ENCODE data around the gene GTF2B. TPM values are rescaled to one million over a fixed set of nuclear protein-coding genes. Genes with fewer than 3 reads are reported as not detected.
A peak's percentile ranks its signal among the peaks of the same experiment; 100 is the strongest.
"Not testable (repeated sequence)": the region's sequence is repeated elsewhere in the genome, so short reads cannot be mapped to it uniquely, and the experiment has no call there.

GTF2B gene
- total RNA-seq, 1 experiment from 2014 or later = 31.8 TPM

DNA sequence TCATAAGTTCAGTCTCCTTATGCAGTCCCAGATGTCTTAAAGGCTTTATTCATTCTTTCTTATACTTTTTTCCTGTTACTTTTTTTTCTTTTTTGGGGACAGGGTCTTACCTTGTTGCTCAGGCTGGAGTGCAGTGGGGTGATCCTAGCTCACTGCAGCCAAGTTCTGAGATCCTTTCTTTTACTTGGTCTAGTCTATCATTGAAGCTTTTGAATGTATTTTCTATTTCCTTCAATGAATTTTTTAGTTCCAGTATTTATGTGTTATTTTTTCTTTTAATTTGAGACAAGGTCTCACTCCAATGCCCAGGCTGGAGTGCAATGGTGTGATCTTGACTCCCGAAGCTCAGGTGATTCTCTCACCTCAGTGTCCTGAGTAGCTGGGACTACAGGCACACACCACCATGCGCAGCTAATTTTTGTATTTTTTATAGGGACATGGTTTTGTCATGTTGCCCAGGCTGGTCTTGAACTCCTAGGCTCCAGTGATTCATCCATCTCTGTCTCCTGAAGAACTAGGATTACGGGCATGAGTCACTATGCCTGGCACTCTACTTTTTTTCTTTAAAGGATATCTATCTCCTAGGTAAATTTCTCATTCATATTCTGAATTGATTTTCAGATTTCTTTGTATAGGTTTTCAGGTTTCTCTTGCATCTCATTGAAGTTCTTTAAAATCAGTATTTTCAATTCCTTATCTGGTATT, 26.1 kb upstream of the GTF2B start:
- CTCF ChIA-PET = no interaction called here
- intact Hi-C loops (cut with micrococcal nuclease) = no loop called here
- RAD21 ChIA-PET (ENCODE audit: low non-redundant PET in 1 of 2, low total read pairs in 2 of 2, uncharacterized antibody in 2 of 2, unreplicated experiment in 2 of 2) = no interaction called here
- Histone ChIP-seq H3K79me2 (ENCODE audit: insufficient read depth, low read length) (no peaks in the 10 kb centered on the region), H3K4me1 (ENCODE audit: control insufficient read depth in 1 of 2, insufficient read depth in 2 of 2, low read length in 2 of 2) (no peaks in the 10 kb centered on the region), H3K4me2 (ENCODE audit: low read length) (no peak overlapping the region), H3K27me3 (ENCODE audit: insufficient read depth, low read length) (no peaks in the 10 kb centered on the region), H3K27ac (ENCODE audit: low read depth, low read length) (no peak overlapping the region), H3K9me2 (ENCODE audit: insufficient read depth) (no peaks in the 10 kb centered on the region), H3K4me3 (replicated peaks in 1 of 2; ENCODE audit: low read depth in 1 of 2, low read length in 2 of 2) (no peak overlapping the region), H3K9ac (ENCODE audit: low read length) (no peak overlapping the region), H3K9me3 (ENCODE audit: control insufficient read depth in 1 of 2, insufficient read depth in 1 of 2, low read depth in 1 of 2, low read length in 2 of 2) (peaks cover 7 to 8% of the 10 kb centered on the region in 2 experiments; a peak in 2 of 4 replicates), H3K36me3 (ENCODE audit: control insufficient read depth in 1 of 2, insufficient read depth in 2 of 2, low read length in 2 of 2) (0 out of 4 replicates have a peak, but pooled peaks cover 0 to 6% of the 10 kb centered on the region in 2 experiments), H4K20me1 (ENCODE audit: insufficient read depth) (no peaks in the 10 kb centered on the region), H2AFZ (ENCODE audit: low read depth, low read length, poor library complexity, severe bottlenecking) (no peak overlapping the region)
- no peak for DNase-seq (ENCODE audit: low read depth, low spot score)
- BruUV-seq (replicated peaks) = no TSS peak
- no peak for ATAC-seq
- TF ChIP-seq SIN3A (IDR thresholded peaks at IDR 0.05; ENCODE audit: low read depth) (no peak), CBX3 (IDR thresholded peaks at IDR 0.05; ENCODE audit: low read depth) (peak; percentile 32; the same call in 1 of the 2 replicates)
- POLR2A ChIA-PET = no interaction called here

DNA sequence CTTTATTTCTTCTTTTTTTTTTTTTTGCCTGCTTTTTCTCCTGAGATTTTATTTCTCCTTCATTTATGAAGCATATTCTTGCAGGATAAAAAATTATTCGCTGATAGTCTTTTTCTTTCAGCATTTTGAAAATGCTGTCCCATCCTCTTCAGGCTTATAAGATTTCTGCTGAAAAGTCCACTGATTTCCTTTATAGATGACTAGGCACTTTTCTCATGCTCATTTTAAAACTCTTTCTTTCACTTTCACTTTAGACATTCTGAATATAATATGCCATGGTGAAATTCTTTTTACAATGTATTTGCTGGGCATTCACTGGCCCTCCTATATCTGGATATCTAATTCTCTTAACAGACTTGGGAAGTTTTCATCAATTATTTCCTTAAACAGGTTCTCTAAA, 25.5 kb upstream of the GTF2B start:
- BruUV-seq (replicated peaks) = no TSS peak
- no peaks in the 10 kb centered on the region for H4K20me1 ChIP-seq (ENCODE audit: insufficient read depth)
- ChIA-PET CTCF (no interaction called here), POLR2A (no interaction called here), RAD21 (ENCODE audit: low non-redundant PET in 1 of 2, low total read pairs in 2 of 2, uncharacterized antibody in 2 of 2, unreplicated experiment in 2 of 2) (no interaction called here)
- no peaks in the 10 kb centered on the region for H3K79me2 ChIP-seq (ENCODE audit: insufficient read depth, low read length)
- 0 out of 4 replicates have a peak, but pooled peaks cover 0 to 6% of the 10 kb centered on the region in 2 experiments for H3K36me3 ChIP-seq (ENCODE audit: control insufficient read depth in 1 of 2, insufficient read depth in 2 of 2, low read length in 2 of 2)
- no peaks in the 10 kb centered on the region for H3K27me3 ChIP-seq (ENCODE audit: insufficient read depth, low read length)
- H3K4me2 ChIP-seq (ENCODE audit: low read length) = no peak overlapping the region
- no peak overlapping the region for H3K9ac ChIP-seq (ENCODE audit: low read length)
- no peak overlapping the region for H3K4me3 ChIP-seq (replicated peaks in 1 of 2; ENCODE audit: low read depth in 1 of 2, low read length in 2 of 2)
- intact Hi-C loops (cut with micrococcal nuclease) = no loop called here
- no peaks in the 10 kb centered on the region for H3K4me1 ChIP-seq (ENCODE audit: control insufficient read depth in 1 of 2, insufficient read depth in 2 of 2, low read length in 2 of 2)
- ATAC-seq = no peak
- H3K9me3 ChIP-seq (ENCODE audit: control insufficient read depth in 1 of 2, insufficient read depth in 1 of 2, low read depth in 1 of 2, low read length in 2 of 2) = peaks cover 7 to 8% of the 10 kb centered on the region in 2 experiments; a peak in 2 of 4 replicates
- no peak for DNase-seq (ENCODE audit: low read depth, low spot score)
- no peak overlapping the region for H2AFZ ChIP-seq (ENCODE audit: low read depth, low read length, poor library complexity, severe bottlenecking)
- TF ChIP-seq ZBTB33 (IDR thresholded peaks at IDR 0.05; ENCODE audit: extremely low read depth, insufficient replicate concordance, low read length) = no peak
- no peak for TF ChIP-seq EGR1 (IDR thresholded peaks at IDR 0.05; ENCODE audit: low read depth)
- TF ChIP-seq, protein P1, sequence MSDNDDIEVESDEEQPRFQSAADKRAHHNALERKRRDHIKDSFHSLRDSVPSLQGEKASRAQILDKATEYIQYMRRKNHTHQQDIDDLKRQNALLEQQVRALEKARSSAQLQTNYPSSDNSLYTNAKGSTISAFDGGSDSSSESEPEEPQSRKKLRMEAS (IDR thresholded peaks at IDR 0.05) = no peak
- no peak for TF ChIP-seq YY1 (IDR thresholded peaks at IDR 0.05; ENCODE audit: extremely low read depth, insufficient replicate concordance, low read depth, low read length)
- H3K9me2 ChIP-seq (ENCODE audit: insufficient read depth) = no peaks in the 10 kb centered on the region
- H3K27ac ChIP-seq (ENCODE audit: low read depth, low read length) = no peak overlapping the region

GRCh38 chr1:88911800-88912199, 20.4 kb upstream of the GTF2B start:
- H3K79me2 ChIP-seq (ENCODE audit: insufficient read depth, low read length); POLR2A ChIA-PET; H3K36me3 ChIP-seq (ENCODE audit: control insufficient read depth in 1 of 2, insufficient read depth in 2 of 2, low read length in 2 of 2); intact Hi-C loops (cut with micrococcal nuclease); H3K9ac ChIP-seq (ENCODE audit: low read length); H3K9me2 ChIP-seq (ENCODE audit: insufficient read depth); H3K4me1 ChIP-seq (ENCODE audit: control insufficient read depth in 1 of 2, insufficient read depth in 2 of 2, low read length in 2 of 2); RAD21 ChIA-PET (ENCODE audit: low non-redundant PET in 1 of 2, low total read pairs in 2 of 2, uncharacterized antibody in 2 of 2, unreplicated experiment in 2 of 2); DNase-seq (ENCODE audit: low read depth, low spot score); H3K4me3 ChIP-seq (replicated peaks in 1 of 2; ENCODE audit: low read depth in 1 of 2, low read length in 2 of 2); H3K4me2 ChIP-seq (ENCODE audit: low read length); H3K9me3 ChIP-seq (ENCODE audit: control insufficient read depth in 1 of 2, insufficient read depth in 1 of 2, low read depth in 1 of 2, low read length in 2 of 2); CTCF ChIA-PET; H4K20me1 ChIP-seq (ENCODE audit: insufficient read depth); ATAC-seq; H2AFZ ChIP-seq (ENCODE audit: low read depth, low read length, poor library complexity, severe bottlenecking); BruUV-seq (replicated peaks); H3K27me3 ChIP-seq (ENCODE audit: insufficient read depth, low read length); H3K27ac ChIP-seq (ENCODE audit: low read depth, low read length): not testable (repeated sequence)
